GM21619 (cell line): Measurements from ENCODE around the gene POLD4.
A peak's percentile ranks its signal among the peaks of the same experiment; 100 is the strongest.
"Not testable (repeated sequence)": the region's sequence is repeated elsewhere in the genome, so short reads cannot be mapped to it uniquely, and the experiment has no call there.

Experiments
- ATAC-seq: cut with Tn5 transposase; IDR thresholded peaks from one replicate; pipeline ENCODE4 v1.9.1; 2021; ENCODE audit not compliant: unreplicated experiment

The POLD4 gene

DNA sequence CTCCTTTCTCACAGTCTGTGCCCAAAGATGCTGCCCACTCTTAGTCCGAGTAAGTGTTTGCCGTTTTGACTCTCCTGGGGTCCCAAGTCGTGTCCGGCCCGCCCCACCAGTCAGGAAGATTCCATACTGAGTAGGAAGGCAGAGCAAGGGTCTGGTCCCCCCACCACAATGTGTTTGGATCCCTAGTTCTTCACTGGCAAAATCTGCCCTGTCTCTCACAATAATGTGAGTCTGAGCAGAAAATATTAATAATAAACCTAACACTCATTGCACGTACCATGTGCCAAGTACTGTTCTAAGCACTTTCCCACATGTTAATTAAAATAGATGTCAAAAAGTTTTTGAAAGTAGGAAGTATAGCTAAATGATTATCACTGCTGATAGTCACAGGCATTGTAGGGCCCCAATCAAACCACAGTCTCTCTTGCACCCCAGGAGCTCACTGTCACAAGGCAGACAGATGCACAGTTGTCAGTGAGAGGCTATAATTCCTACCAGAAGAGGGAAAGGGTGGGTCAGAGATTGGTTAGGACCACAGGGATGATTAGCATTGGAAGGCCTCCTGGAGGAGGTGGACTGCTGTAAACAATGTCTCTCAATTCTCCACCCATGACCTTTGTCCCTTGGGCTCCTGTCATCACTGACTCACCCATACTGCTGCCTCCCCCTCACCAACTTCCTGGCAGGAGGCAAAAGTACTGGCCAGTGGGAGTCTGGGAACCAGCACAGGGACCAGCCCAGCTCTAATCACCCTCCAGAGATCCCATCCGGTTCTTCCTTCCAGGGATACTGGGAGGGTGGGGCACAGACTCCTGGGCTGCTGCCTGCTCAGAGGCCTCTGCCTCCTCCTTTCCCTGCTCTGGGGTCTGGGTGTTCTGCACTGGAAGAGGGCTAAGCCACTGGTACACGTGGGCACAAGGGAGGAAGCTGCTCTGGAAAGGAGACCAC, 1.0 kb upstream of the POLD4 start:
- ATAC-seq: no peak

- peak; percentile 1 for ATAC-seq
These were observed 615 bp downstream of the POLD4 start for GRCh38 chr11:67352546-67353316.

DNA sequence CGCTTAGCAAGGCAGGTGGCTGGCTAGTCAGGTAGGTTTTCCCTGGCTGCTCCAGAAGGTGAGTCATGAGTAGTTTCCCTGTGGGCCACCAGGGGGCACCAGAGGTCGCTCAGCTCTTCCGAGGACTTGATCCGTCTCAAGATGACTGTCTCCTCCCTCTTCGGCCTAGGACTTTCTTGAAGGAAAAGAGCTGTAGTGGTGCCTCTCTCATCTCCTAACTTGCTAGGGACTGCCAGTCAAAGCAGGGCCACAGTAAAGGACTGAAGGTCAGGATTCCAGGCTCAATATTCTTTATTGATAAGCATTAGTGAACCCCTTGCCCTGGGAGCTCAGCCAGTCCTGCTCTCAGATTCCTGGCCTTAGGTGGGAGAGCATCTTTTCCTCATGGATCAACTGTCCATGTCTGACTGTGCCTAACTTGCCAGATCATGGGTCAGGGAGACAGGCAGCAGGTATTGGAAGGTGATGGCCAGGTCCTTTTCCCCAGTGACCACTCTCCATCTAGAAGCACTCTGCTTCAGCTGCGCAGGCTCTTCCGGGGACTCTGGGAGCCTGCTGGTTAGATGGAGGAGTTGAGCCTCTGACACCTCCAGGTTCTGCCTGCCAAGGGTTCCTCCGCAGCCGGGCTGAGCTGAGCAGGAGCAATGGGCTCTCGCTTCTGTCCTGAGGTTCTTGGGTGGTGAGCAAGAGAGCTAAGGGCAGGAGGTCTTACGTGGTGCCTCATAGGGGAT, 1.9 kb downstream of the POLD4 start:
- no peak for ATAC-seq

GRCh38 chr11:67349928-67350465, 3.3 kb downstream of the POLD4 start:
- ATAC-seq: no peak

- ATAC-seq: no peak
These were observed 3.9 kb downstream of the POLD4 start for GRCh38 chr11:67349457-67349856.

DNA sequence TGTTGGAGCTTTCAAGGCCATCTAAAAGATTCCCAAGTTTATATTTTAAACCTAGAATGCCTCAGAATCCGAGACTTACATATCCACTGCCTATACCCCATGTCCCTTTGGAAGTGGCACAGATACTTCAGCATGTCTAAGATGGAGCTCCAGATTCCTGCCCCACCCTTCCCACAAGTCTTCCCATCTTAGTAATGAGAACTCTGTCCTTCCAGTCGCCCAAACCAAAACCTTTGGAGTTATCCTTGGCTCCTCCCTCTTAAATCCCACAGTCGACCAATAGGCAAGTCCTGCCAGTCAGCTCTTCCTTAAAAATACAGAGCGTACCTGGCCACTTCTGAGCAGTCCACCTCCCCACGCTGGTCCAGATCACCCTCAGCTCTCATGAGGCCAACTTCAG, 4.3 kb downstream of the POLD4 start:
- ATAC-seq: no peak

DNA sequence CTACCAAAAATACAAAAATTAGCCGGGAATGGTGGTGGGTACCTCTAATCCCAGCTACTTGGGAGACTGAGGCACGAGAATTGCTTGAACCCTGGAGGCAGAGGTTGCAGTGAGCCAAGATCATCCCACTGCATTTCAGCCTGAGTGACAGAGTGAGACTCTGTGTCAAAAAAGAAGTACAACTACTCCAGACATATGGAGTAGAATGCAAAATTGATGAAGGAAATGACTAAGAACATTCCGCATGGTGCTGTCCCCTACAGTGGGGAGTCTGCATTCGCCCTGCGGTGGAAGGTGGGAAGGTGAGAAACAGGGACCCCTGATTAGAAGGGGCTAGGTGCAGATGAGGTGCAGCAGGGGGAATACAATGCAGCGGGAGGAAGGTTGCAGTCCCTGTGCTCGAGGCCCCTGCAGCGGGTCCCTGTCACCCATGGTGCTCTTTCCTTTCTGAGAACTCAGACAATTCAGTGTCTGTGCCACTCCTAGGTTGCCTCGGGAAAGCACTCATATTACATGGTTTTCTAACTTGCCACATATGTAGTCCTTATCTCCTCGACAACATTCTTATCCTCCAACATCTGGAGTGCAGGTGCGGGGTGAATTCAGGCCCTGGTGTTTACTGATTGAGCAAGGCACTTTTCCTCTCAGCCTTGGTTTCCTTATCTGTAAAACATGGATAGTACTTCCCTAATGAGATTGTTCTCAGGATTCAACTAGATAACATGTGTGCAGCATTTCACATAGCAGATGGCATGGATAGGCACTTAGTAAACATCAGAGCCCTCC, 5.2 kb downstream of the POLD4 start:
- no peak for ATAC-seq

- no peak for ATAC-seq
These were observed 7.2 kb downstream of the POLD4 start for GRCh38 chr11:67345920-67346819.

DNA sequence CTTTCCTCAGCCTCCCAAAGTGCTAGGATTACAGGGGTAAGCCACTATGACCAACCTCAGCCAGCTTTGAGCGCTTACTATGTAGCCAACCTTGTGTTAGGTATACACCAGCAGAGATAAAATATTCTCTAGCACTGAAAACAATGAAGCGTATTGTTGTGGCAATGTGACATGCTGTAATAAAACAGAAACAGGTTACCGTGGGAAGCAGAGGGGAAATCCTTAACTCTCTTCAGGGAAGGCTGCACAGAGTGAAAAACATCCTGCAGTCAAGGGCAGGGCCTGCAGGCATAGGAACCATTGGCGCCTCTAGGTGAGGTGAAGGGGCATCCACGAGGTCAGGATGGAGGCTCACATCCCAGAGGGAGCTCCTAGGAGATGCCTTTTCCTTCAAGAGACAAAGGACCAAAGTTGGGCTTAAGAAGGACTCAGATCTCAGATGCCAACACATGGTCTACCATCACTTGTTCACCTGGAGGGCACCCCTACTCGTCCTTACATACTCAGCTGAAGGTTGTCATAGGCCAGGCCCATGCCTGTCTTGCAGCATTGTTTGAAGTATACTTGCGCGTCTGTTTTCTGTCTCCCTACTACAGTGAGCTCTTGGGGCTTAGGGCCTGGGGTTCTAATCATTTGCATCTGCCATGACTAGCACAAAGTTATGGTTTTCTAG, 8.0 kb downstream of the POLD4 start:
- no peak for ATAC-seq

GRCh38 chr11:67344264-67344663, 9.1 kb downstream of the POLD4 start:
- ATAC-seq: no peak

- no peak for ATAC-seq
These were observed 16.1 kb downstream of the POLD4 start for GRCh38 chr11:67337257-67337656.

- no peak for ATAC-seq
These were observed 21.2 kb downstream of the POLD4 start for GRCh38 chr11:67332081-67332691.

GRCh38 chr11:67323526-67323925, 29.8 kb downstream of the POLD4 start:
- no peak for ATAC-seq

- ATAC-seq: no peak
These were observed 31.3 kb downstream of the POLD4 start for GRCh38 chr11:67322049-67322448.

- no peak for ATAC-seq
These were observed 32.0 kb downstream of the POLD4 start for GRCh38 chr11:67321313-67321871.

- ATAC-seq: no peak
These were observed 32.7 kb downstream of the POLD4 start for GRCh38 chr11:67320691-67321090.

DNA sequence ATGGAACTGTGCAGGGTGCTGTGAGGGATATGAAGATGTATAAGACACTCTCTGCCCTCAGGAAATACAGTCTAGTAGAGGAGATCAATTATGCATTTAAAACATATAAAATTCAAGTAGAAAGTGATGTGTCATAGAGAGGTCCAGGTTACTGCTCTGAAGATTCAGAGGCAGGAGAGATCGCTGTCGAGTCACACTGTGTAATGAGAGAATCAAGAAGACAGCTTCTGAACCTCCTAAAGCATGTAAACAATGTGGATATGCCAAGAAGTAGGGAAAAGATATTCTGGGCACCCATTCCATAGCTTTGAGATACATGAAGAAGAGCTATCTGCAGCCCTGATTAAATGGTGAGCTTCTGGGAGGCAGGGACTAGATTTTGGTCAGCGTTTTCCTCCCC, 33.3 kb downstream of the POLD4 start:
- ATAC-seq: no peak

DNA sequence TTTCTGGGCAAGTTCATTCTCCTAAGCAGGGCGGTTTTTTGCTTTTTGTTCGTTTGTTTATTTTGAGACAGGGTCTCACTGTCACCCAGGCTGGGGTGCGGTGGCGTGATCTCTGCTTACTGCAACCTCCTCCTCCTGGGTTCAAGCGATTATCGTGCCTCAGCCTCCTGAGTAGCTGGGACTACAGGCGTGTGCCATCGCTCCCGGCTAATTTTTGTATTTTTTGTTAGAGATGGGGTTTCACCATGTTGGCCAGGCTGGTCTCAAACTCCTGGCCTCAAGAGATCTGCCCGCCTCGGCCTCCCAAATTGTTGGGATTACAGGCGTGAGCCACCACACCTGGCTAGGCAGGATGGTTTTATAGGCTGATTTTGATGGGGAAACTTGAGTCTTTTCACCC, 34.5 kb downstream of the POLD4 start:
- not testable (repeated sequence) for ATAC-seq
